Measurements from ENCODE around the gene AQP10.
A peak's percentile ranks its signal among the peaks of the same experiment; 100 is the strongest.

Gene AQP10, protein sequence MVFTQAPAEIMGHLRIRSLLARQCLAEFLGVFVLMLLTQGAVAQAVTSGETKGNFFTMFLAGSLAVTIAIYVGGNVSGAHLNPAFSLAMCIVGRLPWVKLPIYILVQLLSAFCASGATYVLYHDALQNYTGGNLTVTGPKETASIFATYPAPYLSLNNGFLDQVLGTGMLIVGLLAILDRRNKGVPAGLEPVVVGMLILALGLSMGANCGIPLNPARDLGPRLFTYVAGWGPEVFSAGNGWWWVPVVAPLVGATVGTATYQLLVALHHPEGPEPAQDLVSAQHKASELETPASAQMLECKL

DNA sequence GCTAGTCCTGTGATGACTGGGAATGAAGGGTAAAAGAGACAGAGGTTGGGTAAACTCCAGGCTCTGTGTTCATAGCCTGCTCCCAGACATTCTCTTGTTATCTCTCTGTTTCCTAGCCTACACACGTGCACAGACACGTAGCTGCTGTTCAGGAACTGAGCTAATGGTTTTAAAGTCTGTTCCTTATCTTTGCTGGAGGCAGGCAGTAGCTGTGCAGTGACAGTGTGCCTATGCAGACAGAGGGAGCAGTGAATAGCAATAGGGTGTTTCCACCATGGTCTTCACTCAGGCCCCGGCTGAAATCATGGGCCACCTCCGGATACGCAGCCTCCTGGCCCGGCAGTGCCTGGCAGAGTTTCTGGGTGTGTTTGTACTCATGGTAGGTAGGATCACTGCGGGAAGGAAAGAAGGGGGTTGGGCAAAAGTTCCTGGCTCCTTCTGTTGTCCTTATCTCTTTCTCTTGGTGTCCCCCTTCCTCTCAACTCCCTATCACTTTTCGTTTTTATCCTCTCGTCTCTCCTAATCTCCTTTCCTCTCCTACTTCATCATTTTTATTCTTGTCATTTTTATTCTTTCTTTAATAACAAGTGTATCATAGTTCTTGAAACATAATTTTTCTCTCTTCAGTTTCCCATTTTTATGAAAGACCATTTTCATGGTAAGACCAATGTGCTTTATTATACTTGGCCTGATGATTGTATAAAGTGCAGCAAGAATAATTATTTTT lies at the start of gene AQP10:
TSS of gene AQP10 (plus strand) at position 212 of the 727 bp plus-strand sequence. CDS start at position 275, 63 bp downstream.
- Histone ChIP-seq H4K20me1 (ENCODE audit: control insufficient read depth, insufficient read depth, low read depth, low read length) (no peaks in the 10 kb centered on the region), H3K4me1 (ENCODE audit: control insufficient read depth, low read length) (peaks cover 11% of the 10 kb centered on the region), H3F3A (ENCODE audit: control insufficient read depth, insufficient read depth) (no peaks in the 10 kb centered on the region), H3K4me2 (ENCODE audit: low read length) (no peak within 1 kb of the TSS), H3K4me3 (ENCODE audit: low read length) (no peak within 1 kb of the TSS), H3K27ac (ENCODE audit: low read depth, low read length) (no peak within 1 kb of the TSS), H3K9me2 (replicated peaks; ENCODE audit: control insufficient read depth, low read length) (no peaks in the 10 kb centered on the region), H3K79me2 (ENCODE audit: control insufficient read depth, low read length) (no peaks in the 10 kb centered on the region), H3K9me3 (ENCODE audit: control insufficient read depth, insufficient read depth, low read length) (peaks cover 7% of the 10 kb centered on the region; the same call in 1 of the 2 replicates), H3K27me3 (ENCODE audit: control insufficient read depth, low read length) (peaks cover 42% of the 10 kb centered on the region), H3K36me3 (ENCODE audit: control insufficient read depth, low read length) (no peaks in the 10 kb centered on the region)
- TF ChIP-seq, protein P1, sequence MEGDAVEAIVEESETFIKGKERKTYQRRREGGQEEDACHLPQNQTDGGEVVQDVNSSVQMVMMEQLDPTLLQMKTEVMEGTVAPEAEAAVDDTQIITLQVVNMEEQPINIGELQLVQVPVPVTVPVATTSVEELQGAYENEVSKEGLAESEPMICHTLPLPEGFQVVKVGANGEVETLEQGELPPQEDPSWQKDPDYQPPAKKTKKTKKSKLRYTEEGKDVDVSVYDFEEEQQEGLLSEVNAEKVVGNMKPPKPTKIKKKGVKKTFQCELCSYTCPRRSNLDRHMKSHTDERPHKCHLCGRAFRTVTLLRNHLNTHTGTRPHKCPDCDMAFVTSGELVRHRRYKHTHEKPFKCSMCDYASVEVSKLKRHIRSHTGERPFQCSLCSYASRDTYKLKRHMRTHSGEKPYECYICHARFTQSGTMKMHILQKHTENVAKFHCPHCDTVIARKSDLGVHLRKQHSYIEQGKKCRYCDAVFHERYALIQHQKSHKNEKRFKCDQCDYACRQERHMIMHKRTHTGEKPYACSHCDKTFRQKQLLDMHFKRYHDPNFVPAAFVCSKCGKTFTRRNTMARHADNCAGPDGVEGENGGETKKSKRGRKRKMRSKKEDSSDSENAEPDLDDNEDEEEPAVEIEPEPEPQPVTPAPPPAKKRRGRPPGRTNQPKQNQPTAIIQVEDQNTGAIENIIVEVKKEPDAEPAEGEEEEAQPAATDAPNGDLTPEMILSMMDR (IDR thresholded peaks at IDR 0.05; ENCODE audit: low read depth, low read length, poor library complexity, severe bottlenecking): no peak
- no peak for TF ChIP-seq EZH2phosphoT487 (IDR thresholded peaks at IDR 0.05; ENCODE audit: borderline replicate concordance, low read length)

DNA sequence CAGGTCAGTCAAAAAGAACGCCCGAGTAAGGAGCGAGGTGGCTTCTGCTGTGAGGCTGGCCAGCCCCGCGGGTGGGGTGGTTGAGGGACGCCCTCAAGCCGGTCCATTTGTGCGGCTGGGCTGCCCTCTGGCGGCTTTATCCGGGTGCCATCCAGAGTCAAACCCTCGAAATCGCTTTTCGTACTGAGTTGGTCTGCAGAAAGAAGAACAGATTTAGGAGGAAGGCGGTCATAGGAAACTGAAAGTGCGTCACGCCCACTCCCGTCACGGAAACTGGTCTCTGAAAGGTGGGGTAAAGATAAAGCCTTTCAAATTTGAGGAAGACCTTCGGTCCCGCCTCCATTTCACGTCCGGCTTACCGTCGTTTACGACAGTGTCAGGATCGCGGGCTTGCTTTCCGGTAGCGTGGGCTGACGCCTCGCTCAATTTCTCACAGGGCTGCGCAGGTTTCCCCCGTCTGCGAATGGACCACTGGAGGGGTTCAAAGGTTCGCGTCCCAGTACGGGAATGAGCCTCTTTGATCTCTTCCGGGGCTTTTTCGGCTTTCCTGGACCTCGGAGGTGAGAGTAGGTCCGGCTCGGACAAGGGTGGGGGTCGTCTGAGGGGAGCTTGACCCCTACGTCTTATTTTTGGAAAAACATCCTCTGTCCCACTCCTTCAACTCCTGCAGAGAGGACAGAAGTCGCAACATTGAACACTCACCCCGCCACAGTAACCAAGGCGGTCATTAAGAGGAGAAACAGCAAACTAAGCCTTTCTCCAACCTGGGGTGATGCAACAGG lies 48.5 kb upstream of the AQP10 start, which contains the start of gene HAX1:
TSS of gene HAX1 (plus strand) at position 413 of the 782 bp plus-strand sequence. CDS start at position 508, 95 bp downstream.
- Histone ChIP-seq H3K79me2 (ENCODE audit: control insufficient read depth, low read length) (peaks cover 14% of the 10 kb centered on the region), H3K9me3 (ENCODE audit: control insufficient read depth, insufficient read depth, low read length) (no peaks in the 10 kb centered on the region), H3K27ac (ENCODE audit: low read depth, low read length) (peak within 1 kb of the TSS; percentile 74), H3K4me2 (ENCODE audit: low read length) (peak within 1 kb of the TSS; percentile 80), H3K4me3 (ENCODE audit: low read length) (peak within 1 kb of the TSS; percentile 96), H3F3A (ENCODE audit: control insufficient read depth, insufficient read depth) (peaks cover 25% of the 10 kb centered on the region), H3K27me3 (ENCODE audit: control insufficient read depth, low read length) (no peaks in the 10 kb centered on the region), H3K36me3 (ENCODE audit: control insufficient read depth, low read length) (peaks cover 48% of the 10 kb centered on the region), H4K20me1 (ENCODE audit: control insufficient read depth, insufficient read depth, low read depth, low read length) (no peaks in the 10 kb centered on the region), H3K9me2 (replicated peaks; ENCODE audit: control insufficient read depth, low read length) (no peaks in the 10 kb centered on the region), H3K4me1 (ENCODE audit: control insufficient read depth, low read length) (peaks cover 19% of the 10 kb centered on the region)
- TF ChIP-seq EZH2phosphoT487 (IDR thresholded peaks at IDR 0.05; ENCODE audit: borderline replicate concordance, low read length): no peak
- TF ChIP-seq, protein P1 (IDR thresholded peaks at IDR 0.05; ENCODE audit: low read depth, low read length, poor library complexity, severe bottlenecking): peak; percentile 91

DNA sequence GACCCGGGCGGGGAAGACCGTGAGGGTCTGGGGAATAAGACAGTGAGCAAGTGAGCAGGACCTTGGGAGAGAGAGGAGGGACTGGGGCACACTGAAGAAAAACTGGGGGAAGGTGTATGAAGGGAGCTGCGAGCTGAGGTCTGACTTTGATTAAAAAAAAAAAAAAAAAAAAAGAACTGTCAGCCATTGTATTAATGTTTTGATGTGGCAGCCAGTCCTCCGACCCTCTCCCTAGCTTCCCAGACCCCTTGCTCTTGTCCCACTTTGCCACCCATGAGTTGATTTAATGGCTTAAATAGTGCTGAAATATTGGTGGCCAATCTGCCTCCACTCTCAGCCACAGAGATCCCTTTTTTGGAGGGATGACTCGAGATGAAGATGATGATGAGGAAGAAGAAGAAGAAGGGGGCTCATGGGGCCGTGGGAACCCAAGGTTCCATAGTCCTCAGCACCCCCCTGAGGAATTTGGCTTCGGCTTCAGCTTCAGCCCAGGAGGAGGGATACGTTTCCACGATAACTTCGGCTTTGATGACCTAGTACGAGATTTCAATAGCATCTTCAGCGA lies 47.8 kb upstream of the AQP10 start:
- Histone ChIP-seq H3K27ac (ENCODE audit: low read depth, low read length) (peak overlapping the region; percentile 74), H3K79me2 (ENCODE audit: control insufficient read depth, low read length) (peaks cover 14% of the 10 kb centered on the region), H3K4me1 (ENCODE audit: control insufficient read depth, low read length) (peaks cover 19% of the 10 kb centered on the region), H3K4me2 (ENCODE audit: low read length) (peak overlapping the region; percentile 80), H3K9me3 (ENCODE audit: control insufficient read depth, insufficient read depth, low read length) (no peaks in the 10 kb centered on the region), H4K20me1 (ENCODE audit: control insufficient read depth, insufficient read depth, low read depth, low read length) (no peaks in the 10 kb centered on the region), H3K27me3 (ENCODE audit: control insufficient read depth, low read length) (no peaks in the 10 kb centered on the region), H3F3A (ENCODE audit: control insufficient read depth, insufficient read depth) (peaks cover 25% of the 10 kb centered on the region), H3K36me3 (ENCODE audit: control insufficient read depth, low read length) (peaks cover 46% of the 10 kb centered on the region), H3K4me3 (ENCODE audit: low read length) (peak overlapping the region; percentile 96), H3K9me2 (replicated peaks; ENCODE audit: control insufficient read depth, low read length) (no peaks in the 10 kb centered on the region)
- no peak for TF ChIP-seq EZH2phosphoT487 (IDR thresholded peaks at IDR 0.05; ENCODE audit: borderline replicate concordance, low read length)
- TF ChIP-seq, protein P1 (IDR thresholded peaks at IDR 0.05; ENCODE audit: low read depth, low read length, poor library complexity, severe bottlenecking): no peak

Measured in DOHH2 (cell line).